Upper lobe of left lung (tissue), 4 donors: ENCODE results near the gene GIMD1.

Experiments
- CTCF ChIP-seq, 6 experiments: fragments of 450-650 bp in 4 of 6; fragments of 200-600 bp in 2 of 6; sonication (generic) in 2 of 6; IDR thresholded peaks; one replicate each; pipeline ENCODE4 v1.5.1; 2016 to 2019; ENCODE audit warnings: antibody characterized with exemption in 6 of 6
- EP300 ChIP-seq, 4 donors: sonication (generic); formaldehyde crosslinking; IDR thresholded peaks; one replicate each; pipeline ENCODE4 v1.5.1; 2017; ENCODE audit warnings: antibody characterized with exemption in 4 of 4, control low read depth in 2 of 4
- POLR2A ChIP-seq, 4 donors: fragments of 450-650 bp; IDR thresholded peaks; one replicate each; pipeline ENCODE4 v1.5.1; 2016 to 2017; ENCODE audit warnings: antibody characterized with exemption in 4 of 4, mild to moderate bottlenecking in 2 of 4
- POLR2AphosphoS5 ChIP-seq, 2 donors: sonication (generic); formaldehyde crosslinking; IDR thresholded peaks; one replicate each; pipeline ENCODE4 v1.5.1; 2017; ENCODE audit warnings: antibody characterized with exemption in 2 of 2

- TF ChIP-seq EP300 (IDR thresholded peaks at IDR 0.05) (no peak), POLR2AphosphoS5 (IDR thresholded peaks at IDR 0.05) (no peak), POLR2A (IDR thresholded peaks at IDR 0.05) (no peak), CTCF (IDR thresholded peaks at IDR 0.05) (no peak)
Measured at GRCh38 chr4:106343865-106344646, 24.5 kb downstream of the GIMD1 start.
